Activated naive CD8-positive, alpha-beta T cell treated with anti-CD3 and anti-CD28 coated beads for 36 hours (primary cell): ENCODE data around the gene ZNF407. TPM values are rescaled to one million over a fixed set of nuclear protein-coding genes. Genes with fewer than 3 reads are reported as not detected.
A peak's percentile ranks its signal among the peaks of the same experiment; 100 is the strongest.
"Not testable (repeated sequence)": the region's sequence is repeated elsewhere in the genome, so short reads cannot be mapped to it uniquely, and the experiment has no call there.

ENCODE experiments used
- DNase-seq: peaks from one replicate; pipeline ENCODE4 v3.0.0; 2021
- H3K27ac Mint-ChIP-seq: one replicate; pipeline ENCODE4 v1.8.0; 2022; ENCODE audit warnings: mild to moderate bottlenecking, moderate library complexity, mixed read lengths
- H3K27me3 Mint-ChIP-seq: one replicate; pipeline ENCODE4 v1.8.0; 2022; ENCODE audit warnings: mild to moderate bottlenecking, mixed read lengths
- H3K36me3 Mint-ChIP-seq: one replicate; pipeline ENCODE4 v1.8.0; 2021; ENCODE audit warnings: mild to moderate bottlenecking, mixed read lengths
- H3K4me1 Mint-ChIP-seq: one replicate; pipeline ENCODE4 v1.8.0; 2021; ENCODE audit warnings: mixed read lengths
- H3K4me3 Mint-ChIP-seq: one replicate; pipeline ENCODE4 v1.8.0; 2022; ENCODE audit warnings: mild to moderate bottlenecking, moderate library complexity, mixed read lengths
- H3K9me3 Mint-ChIP-seq: one replicate; pipeline ENCODE4 v1.8.0; 2022; ENCODE audit warnings: mixed read lengths
- total RNA-seq, 2 experiments: library from RNA; stranded (reverse); gene quantifications; one replicate each; pipeline ENCODE4 v1.2.3, GENCODE V29; 2021

Gene ZNF407
- total RNA-seq, 2 experiments from 2014 or later, result 9.6 to 10.3 TPM

GRCh38 chr18:74971358-74971757 is 373.7 kb downstream of the ZNF407 start:
- H3K4me3 Mint-ChIP-seq, result not testable (repeated sequence)

GRCh38 chr18:74971776-74972175 is 374.1 kb downstream of the ZNF407 start:
- DNase-seq, H3K9me3 Mint-ChIP-seq, H3K27me3 Mint-ChIP-seq, H3K4me3 Mint-ChIP-seq, H3K36me3 Mint-ChIP-seq, H3K27ac Mint-ChIP-seq, H3K4me1 Mint-ChIP-seq: not testable (repeated sequence)

More at GRCh38 chr18:74971358-74971757, 373.7 kb downstream of the ZNF407 start:
- H3K4me1 Mint-ChIP-seq, DNase-seq, H3K9me3 Mint-ChIP-seq, H3K27ac Mint-ChIP-seq, H3K36me3 Mint-ChIP-seq, H3K27me3 Mint-ChIP-seq: not testable (repeated sequence)

- DNase-seq, result no peak
- Mint-ChIP-seq H3K27ac (no peak overlapping the region), H3K36me3 (peaks cover 2% of the 10 kb centered on the region), H3K9me3 (peaks cover 1% of the 10 kb centered on the region), H3K27me3 (no peaks in the 10 kb centered on the region), H3K4me1 (peaks cover under 1% of the 10 kb centered on the region), H3K4me3 (no peak overlapping the region)
Measured at GRCh38 chr18:74972354-74972753, 374.7 kb downstream of the ZNF407 start.

GRCh38 chr18:74975001-74975400 is 377.3 kb downstream of the ZNF407 start:
- H3K4me3 Mint-ChIP-seq, result no peak overlapping the region
- no peaks in the 10 kb centered on the region for H3K27me3 Mint-ChIP-seq
- H3K36me3 Mint-ChIP-seq, result peaks cover 6% of the 10 kb centered on the region
- no peak overlapping the region for H3K27ac Mint-ChIP-seq
- DNase-seq, result no peak
- H3K9me3 Mint-ChIP-seq, result no peaks in the 10 kb centered on the region
- no peaks in the 10 kb centered on the region for H3K4me1 Mint-ChIP-seq

DNA sequence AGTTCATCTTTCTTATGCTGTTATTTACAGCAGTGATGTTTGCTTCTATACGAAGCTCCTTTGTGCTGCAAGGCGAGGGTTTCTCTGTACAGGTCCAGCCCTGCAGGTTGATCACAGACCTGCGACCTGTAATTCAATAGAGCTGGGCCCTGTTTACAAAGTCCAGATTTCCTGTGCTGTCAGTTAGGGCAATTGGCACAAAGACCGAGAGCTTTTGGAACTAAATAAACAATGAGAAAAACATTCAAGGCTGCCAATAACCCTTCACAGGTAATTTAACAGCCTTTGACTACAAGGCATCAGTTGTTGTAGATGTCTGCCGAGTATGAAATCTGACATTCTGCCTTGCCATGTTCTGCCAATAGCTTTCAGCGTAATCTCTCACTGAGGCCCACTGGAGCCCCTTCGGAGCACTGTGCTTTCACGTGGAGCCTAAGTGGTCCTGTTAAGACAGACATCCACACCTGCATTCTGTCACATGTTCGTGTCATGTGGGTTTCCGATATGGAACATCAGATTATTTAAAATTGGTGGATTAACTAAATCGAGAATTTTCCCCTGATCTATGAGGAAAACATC is 378.8 kb downstream of the ZNF407 start:
- DNase-seq, result no peak
- peaks cover 6% of the 10 kb centered on the region for H3K36me3 Mint-ChIP-seq
- H3K4me3 Mint-ChIP-seq, result no peak overlapping the region
- H3K9me3 Mint-ChIP-seq, result no peaks in the 10 kb centered on the region
- no peaks in the 10 kb centered on the region for H3K4me1 Mint-ChIP-seq
- H3K27me3 Mint-ChIP-seq, result no peaks in the 10 kb centered on the region
- H3K27ac Mint-ChIP-seq, result no peak overlapping the region

DNA sequence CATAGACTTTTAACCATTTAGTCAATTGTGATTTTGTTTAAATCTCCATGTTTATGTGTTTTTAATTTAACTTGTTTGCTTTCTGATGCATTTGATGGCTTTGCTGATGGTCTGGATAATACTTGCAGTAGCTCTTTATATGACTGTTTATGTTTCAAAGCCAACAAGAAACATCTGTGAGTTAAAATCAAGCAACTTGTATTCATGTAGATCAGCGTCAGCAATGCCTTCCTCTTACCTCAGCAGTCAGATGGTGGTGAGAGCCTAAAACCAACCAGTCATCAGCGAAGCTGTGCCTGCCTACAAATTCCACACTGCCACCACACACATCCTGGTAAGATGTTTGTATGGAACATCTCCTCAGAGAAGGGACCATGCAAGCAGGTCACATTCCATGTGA is 379.4 kb downstream of the ZNF407 start:
- Mint-ChIP-seq H3K36me3 (peaks cover 6% of the 10 kb centered on the region), H3K9me3 (no peaks in the 10 kb centered on the region), H3K27me3 (no peaks in the 10 kb centered on the region), H3K4me3 (no peak overlapping the region), H3K27ac (no peak overlapping the region), H3K4me1 (no peaks in the 10 kb centered on the region)
- DNase-seq, result no peak

DNA sequence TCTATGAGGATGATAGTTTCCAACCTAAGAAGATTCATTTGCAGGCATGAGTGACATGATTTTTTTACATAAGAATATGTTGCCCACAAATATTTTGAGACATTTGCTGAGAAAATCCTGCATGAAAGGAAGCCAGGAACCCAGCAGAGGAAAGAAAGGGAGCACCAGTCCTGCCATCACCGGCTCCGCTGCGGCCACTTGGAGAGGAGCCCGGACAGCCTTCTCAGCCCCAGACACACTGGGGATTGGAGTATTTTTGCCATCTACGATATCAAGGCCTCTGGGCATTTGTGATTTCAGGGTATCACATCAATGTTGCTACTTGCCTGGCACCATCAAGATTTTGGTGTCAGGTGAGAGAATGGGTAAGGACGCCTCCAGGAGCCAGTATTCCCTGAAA is 383.0 kb downstream of the ZNF407 start:
- no peaks in the 10 kb centered on the region for H3K4me1 Mint-ChIP-seq
- H3K27me3 Mint-ChIP-seq, result no peaks in the 10 kb centered on the region
- H3K36me3 Mint-ChIP-seq, result peaks cover 6% of the 10 kb centered on the region

DNA sequence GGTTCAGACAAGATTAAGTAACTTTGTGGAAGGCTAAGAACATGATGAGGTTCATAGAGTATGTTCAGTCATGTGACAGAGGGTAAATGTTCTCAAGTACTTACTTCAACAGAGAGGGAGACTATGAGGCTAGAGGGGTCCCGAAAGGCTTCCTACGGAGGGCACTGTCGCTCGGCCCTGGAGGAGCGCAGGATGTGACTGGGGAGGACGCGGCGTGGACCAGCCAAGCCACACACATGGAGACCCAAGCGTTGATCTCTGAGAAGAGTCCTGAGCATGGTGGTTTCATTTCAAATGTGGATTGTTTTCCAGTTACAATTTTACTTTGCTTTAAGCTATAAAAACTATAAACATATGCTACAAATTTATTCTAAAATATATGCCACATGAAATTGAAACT is 383.8 kb downstream of the ZNF407 start:
- Mint-ChIP-seq H3K27me3 (no peaks in the 10 kb centered on the region), H3K4me3 (no peak overlapping the region), H3K27ac (no peak overlapping the region), H3K36me3 (peaks cover 6% of the 10 kb centered on the region), H3K9me3 (no peaks in the 10 kb centered on the region), H3K4me1 (no peaks in the 10 kb centered on the region)
- no peak for DNase-seq

More for the DNA sequence above, 383.0 kb downstream of the ZNF407 start:
- DNase-seq, result no peak
- Mint-ChIP-seq H3K9me3 (no peaks in the 10 kb centered on the region), H3K27ac (no peak overlapping the region), H3K4me3 (no peak overlapping the region)

DNA sequence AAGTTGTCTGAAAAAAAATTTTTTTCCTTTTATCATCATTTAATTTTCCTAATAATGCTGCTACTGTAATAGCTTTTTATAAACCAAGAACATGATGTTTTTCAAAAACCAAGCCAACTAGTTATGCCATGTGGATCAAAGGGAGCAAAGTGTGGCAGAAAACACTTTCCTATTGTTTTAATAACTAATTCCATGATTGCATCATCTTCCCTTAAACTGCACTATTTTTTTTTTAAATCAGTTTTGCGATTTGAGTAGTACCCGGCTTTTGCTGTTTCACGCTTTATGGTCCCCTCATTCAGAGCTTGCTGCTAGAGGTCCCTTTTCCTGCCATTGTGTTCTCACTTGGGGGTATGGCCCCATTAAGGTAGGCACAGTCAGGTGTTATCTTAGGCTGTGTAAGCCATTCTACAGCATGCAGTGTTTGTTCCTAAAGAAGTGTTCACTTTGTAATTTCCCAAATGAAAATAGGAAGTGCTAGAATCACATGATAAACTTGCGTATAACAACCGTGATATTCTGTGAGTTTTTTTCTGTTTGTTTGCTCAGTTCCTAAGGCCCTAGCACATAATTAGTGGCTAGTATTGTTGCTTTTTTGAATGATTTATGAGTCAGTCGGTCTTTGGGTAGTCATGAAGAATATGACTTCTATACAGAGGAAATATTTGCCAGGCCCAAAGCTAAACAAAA is 385.4 kb downstream of the ZNF407 start:
- DNase-seq, result no peak
- H3K9me3 Mint-ChIP-seq, result no peaks in the 10 kb centered on the region
- peaks cover 9% of the 10 kb centered on the region for H3K36me3 Mint-ChIP-seq
- peaks cover 2% of the 10 kb centered on the region for H3K4me1 Mint-ChIP-seq
- H3K27ac Mint-ChIP-seq, result no peak overlapping the region
- no peaks in the 10 kb centered on the region for H3K27me3 Mint-ChIP-seq
- no peak overlapping the region for H3K4me3 Mint-ChIP-seq

- H3K36me3 Mint-ChIP-seq, result peaks cover 6% of the 10 kb centered on the region
- H3K4me1 Mint-ChIP-seq, result peaks cover 18% of the 10 kb centered on the region
- no peak overlapping the region for H3K27ac Mint-ChIP-seq
- no peak overlapping the region for H3K4me3 Mint-ChIP-seq
- H3K9me3 Mint-ChIP-seq, result no peaks in the 10 kb centered on the region
- no peak for DNase-seq
- no peaks in the 10 kb centered on the region for H3K27me3 Mint-ChIP-seq
Measured at GRCh38 chr18:74989134-74989533, 391.5 kb downstream of the ZNF407 start.

GRCh38 chr18:74990563-74991081 is 393.0 kb downstream of the ZNF407 start:
- no peak for DNase-seq
- Mint-ChIP-seq H3K9me3 (no peaks in the 10 kb centered on the region), H3K27ac (no peak overlapping the region), H3K27me3 (no peaks in the 10 kb centered on the region), H3K36me3 (peaks cover 6% of the 10 kb centered on the region), H3K4me1 (peaks cover 33% of the 10 kb centered on the region), H3K4me3 (no peak overlapping the region)

GRCh38 chr18:74994502-74995418 is 397.1 kb downstream of the ZNF407 start:
- Mint-ChIP-seq H3K27me3 (no peaks in the 10 kb centered on the region), H3K27ac (peak overlapping the region; percentile 84), H3K36me3 (peaks cover 11% of the 10 kb centered on the region), H3K9me3 (peaks cover 3% of the 10 kb centered on the region), H3K4me1 (peaks cover 27% of the 10 kb centered on the region), H3K4me3 (peak overlapping the region; percentile 33)
- DNase-seq, result peak; percentile 6

DNA sequence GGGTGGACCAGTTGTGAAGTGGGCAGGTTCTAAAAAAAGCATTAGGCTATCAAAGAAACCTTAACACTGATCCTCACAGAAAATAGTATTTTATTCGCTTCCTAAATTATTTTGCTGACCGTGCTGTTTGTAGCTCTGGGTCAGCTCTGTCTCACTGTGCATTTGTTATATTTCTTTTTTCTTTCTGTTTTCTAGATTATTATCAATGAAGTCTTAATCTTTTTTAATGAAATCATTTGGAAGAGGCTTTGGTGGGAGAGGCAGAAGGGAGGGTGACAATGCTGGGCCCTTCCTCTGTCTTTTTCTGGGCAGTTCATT is 397.7 kb downstream of the ZNF407 start:
- peaks cover 25% of the 10 kb centered on the region for H3K4me1 Mint-ChIP-seq
- peaks cover 11% of the 10 kb centered on the region for H3K36me3 Mint-ChIP-seq
- no peak for DNase-seq
- peak overlapping the region; percentile 84 for H3K27ac Mint-ChIP-seq
- H3K4me3 Mint-ChIP-seq, result no peak overlapping the region
- peaks cover 3% of the 10 kb centered on the region for H3K9me3 Mint-ChIP-seq
- no peaks in the 10 kb centered on the region for H3K27me3 Mint-ChIP-seq

DNA sequence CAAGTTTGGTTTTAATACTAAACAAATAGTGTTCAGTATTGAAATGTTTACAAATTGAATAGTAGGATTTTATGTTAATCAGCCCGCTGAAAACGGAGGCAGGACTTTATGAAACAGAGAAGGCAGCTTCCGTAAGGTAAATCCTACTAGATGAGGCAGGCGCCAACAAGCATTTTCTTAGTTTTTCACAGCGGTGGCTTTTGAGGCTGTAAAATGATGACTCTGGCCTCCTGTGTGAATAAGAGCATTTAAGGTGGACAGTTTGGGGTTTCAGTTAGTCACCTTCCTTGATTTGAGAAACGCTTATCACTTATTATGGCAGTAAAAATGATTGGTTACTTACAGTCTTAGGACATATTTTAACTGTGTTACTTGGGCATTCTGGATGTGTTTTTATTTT is 398.4 kb downstream of the ZNF407 start:
- H3K36me3 Mint-ChIP-seq, result peaks cover 11% of the 10 kb centered on the region
- no peaks in the 10 kb centered on the region for H3K27me3 Mint-ChIP-seq
- no peak overlapping the region for H3K27ac Mint-ChIP-seq
- peaks cover 3% of the 10 kb centered on the region for H3K9me3 Mint-ChIP-seq
- H3K4me3 Mint-ChIP-seq, result no peak overlapping the region
- no peak for DNase-seq
- peaks cover 22% of the 10 kb centered on the region for H3K4me1 Mint-ChIP-seq

DNA sequence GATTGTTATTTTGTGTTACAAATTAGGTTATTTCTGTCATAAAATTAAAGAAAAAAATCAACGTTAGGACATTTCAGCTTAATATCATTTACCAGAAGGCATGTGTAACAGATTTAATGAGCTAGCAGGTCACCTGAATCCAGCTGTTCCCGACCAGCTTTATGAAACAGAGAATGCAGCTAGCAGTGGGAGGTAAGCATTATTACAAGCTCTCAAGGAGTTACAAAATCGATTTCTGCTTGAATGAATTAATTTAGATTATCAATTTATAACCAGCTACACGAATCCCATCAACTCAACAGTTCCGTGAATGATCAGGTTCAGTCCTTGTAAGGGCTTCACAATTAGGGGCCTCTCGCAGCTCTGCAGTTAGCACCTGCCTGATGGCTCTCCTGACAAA is 399.3 kb downstream of the ZNF407 start:
- no peak overlapping the region for H3K4me3 Mint-ChIP-seq
- DNase-seq, result no peak
- H3K9me3 Mint-ChIP-seq, result peaks cover 3% of the 10 kb centered on the region
- peaks cover 22% of the 10 kb centered on the region for H3K4me1 Mint-ChIP-seq
- no peak overlapping the region for H3K27ac Mint-ChIP-seq
- H3K27me3 Mint-ChIP-seq, result no peaks in the 10 kb centered on the region
- H3K36me3 Mint-ChIP-seq, result peaks cover 8% of the 10 kb centered on the region
